ENCODE results near the gene FA2H. TPM values are rescaled to one million over a fixed set of nuclear protein-coding genes. Genes with fewer than 3 reads are reported as not detected.
"Not testable (repeated sequence)": the region's sequence is repeated elsewhere in the genome, so short reads cannot be mapped to it uniquely, and the experiment has no call there.

The FA2H gene
- total and polyA plus RNA-seq, 5 donors from 2014 or later, result 1.8 TPM; not detected in 4

DNA sequence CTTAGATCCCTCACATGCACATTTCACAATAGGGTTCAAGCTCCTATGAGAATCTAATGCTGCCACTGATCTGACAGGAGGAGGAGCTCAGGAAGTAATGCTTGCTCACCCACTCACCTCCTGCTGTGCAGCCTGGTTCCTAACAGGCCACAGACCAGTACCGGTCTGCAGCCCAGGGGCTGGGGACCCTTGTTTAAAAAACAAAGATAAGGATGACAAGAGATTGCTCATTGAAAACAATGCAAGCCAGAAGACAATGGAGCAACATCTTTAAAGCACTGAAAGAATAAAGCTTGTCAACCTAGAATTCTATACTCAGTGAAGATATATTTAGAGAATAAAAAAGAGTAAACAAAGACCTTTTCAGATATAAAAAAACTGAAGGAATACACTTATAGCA, 22.8 kb upstream of the FA2H start:
- peaks cover 41% of the 10 kb centered on the region for H3K27me3 Mint-ChIP-seq

GRCh38 chr16:74795104-74795503, 20.5 kb upstream of the FA2H start:
- Histone ChIP-seq H3K27me3 (ENCODE audit: control insufficient read depth, insufficient read depth, low read length) (peaks cover 13% of the 10 kb centered on the region), H3K4me3 (ENCODE audit: low read depth, low read length) (no peak overlapping the region), H3K9me3 (ENCODE audit: control insufficient read depth in 2 of 2, low read length in 2 of 2) (peaks cover 2 to 4% of the 10 kb centered on the region in 2 experiments), H3K36me3 (ENCODE audit: control insufficient read depth, insufficient read depth, low read length) (no peaks in the 10 kb centered on the region), H3K4me1 (ENCODE audit: control insufficient read depth, insufficient read depth, low read length, poor library complexity, severe bottlenecking) (no peaks in the 10 kb centered on the region), H3K27ac (ENCODE audit: insufficient read depth, low read length, poor library complexity, severe bottlenecking) (no peak overlapping the region)
- Mint-ChIP-seq H3K36me3 (no peaks in the 10 kb centered on the region), H3K27me3 (peaks cover 33% of the 10 kb centered on the region), H3K9me3 (peaks cover 0 to 4% (median 0%) of the 10 kb centered on the region in 7 donors), H3K4me3 (no peak overlapping the region), H3K4me1 (no peaks in the 10 kb centered on the region), H3K27ac (no peak overlapping the region)
- DNase-seq (no peak), ATAC-seq (ENCODE audit: low read depth in 2 of 2) (no peak)

More for the DNA sequence above, 22.8 kb upstream of the FA2H start:
- Mint-ChIP-seq H3K4me1 (no peaks in the 10 kb centered on the region), H3K36me3 (no peaks in the 10 kb centered on the region), H3K27ac (no peak overlapping the region), H3K4me3 (no peak overlapping the region), H3K9me3 (peaks cover 0 to 8% (median 2%) of the 10 kb centered on the region in 7 donors)
- peaks cover 13% of the 10 kb centered on the region for H3K27me3 ChIP-seq (ENCODE audit: control insufficient read depth, insufficient read depth, low read length)
- no peaks in the 10 kb centered on the region for H3K4me1 ChIP-seq (ENCODE audit: control insufficient read depth, insufficient read depth, low read length, poor library complexity, severe bottlenecking)
- H3K4me3 ChIP-seq (ENCODE audit: low read depth, low read length), result no peak overlapping the region
- H3K27ac ChIP-seq (ENCODE audit: insufficient read depth, low read length, poor library complexity, severe bottlenecking), result no peak overlapping the region
- ATAC-seq (ENCODE audit: low read depth in 2 of 2) (no peak), DNase-seq (no peak)
- peaks cover 3 to 4% of the 10 kb centered on the region in 2 experiments for H3K9me3 ChIP-seq (ENCODE audit: control insufficient read depth in 2 of 2, low read length in 2 of 2)
- no peaks in the 10 kb centered on the region for H3K36me3 ChIP-seq (ENCODE audit: control insufficient read depth, insufficient read depth, low read length)

DNA sequence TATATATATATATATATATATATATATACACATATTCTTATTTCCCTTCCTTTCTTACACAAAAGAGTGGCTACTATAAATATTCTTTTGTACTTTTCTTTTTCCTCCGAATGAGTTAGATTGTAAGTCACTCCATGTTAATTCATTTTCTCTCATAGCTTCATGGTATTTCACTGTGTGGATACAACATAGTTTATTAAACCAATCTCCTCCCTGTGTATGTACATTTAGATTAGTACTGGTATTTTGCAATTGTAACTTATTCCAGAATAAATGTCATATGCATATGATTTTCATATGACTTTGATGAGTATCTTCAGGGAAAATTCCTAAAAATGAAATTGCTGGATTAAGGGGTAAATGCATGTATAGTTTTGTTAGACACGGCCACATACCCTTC, 20.0 kb upstream of the FA2H start:
- DNase-seq, result no peak
- Mint-ChIP-seq H3K4me3 (no peak overlapping the region), H3K27ac (no peak overlapping the region), H3K36me3 (no peaks in the 10 kb centered on the region), H3K4me1 (no peaks in the 10 kb centered on the region), H3K9me3 (peaks cover 0 to 4% (median 0%) of the 10 kb centered on the region in 7 donors), H3K27me3 (peaks cover 33% of the 10 kb centered on the region)
- H3K27ac ChIP-seq (ENCODE audit: insufficient read depth, low read length, poor library complexity, severe bottlenecking), result no peak overlapping the region
- no peaks in the 10 kb centered on the region for H3K4me1 ChIP-seq (ENCODE audit: control insufficient read depth, insufficient read depth, low read length, poor library complexity, severe bottlenecking)
- H3K4me3 ChIP-seq (ENCODE audit: low read depth, low read length), result no peak overlapping the region
- peaks cover 13% of the 10 kb centered on the region for H3K27me3 ChIP-seq (ENCODE audit: control insufficient read depth, insufficient read depth, low read length)
- ATAC-seq (ENCODE audit: low read depth in 2 of 2), result no peak
- H3K9me3 ChIP-seq (ENCODE audit: control insufficient read depth in 2 of 2, low read length in 2 of 2), result peaks cover 2 to 4% of the 10 kb centered on the region in 2 experiments
- H3K36me3 ChIP-seq (ENCODE audit: control insufficient read depth, insufficient read depth, low read length), result no peaks in the 10 kb centered on the region

DNA sequence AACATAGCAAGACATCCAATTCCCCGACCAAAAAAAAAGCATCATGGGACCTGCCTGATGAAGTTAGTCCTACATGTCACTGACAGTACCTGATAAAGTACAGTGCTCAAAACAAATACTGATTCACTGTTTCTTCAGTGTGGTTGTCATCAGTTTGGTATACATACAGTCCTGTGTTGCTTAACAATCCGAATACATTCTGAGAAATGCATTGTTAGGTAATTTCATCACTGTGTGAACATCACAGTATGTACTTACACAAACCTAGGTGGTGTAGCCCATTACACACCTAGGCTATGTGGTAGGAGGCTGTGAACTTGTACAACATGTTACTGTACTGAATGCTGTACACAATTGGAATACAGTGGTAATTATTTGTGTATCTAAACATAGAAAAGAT, 19.0 kb upstream of the FA2H start:
- Histone ChIP-seq H3K4me1 (ENCODE audit: control insufficient read depth, insufficient read depth, low read length, poor library complexity, severe bottlenecking) (no peaks in the 10 kb centered on the region), H3K4me3 (ENCODE audit: low read depth, low read length) (no peak overlapping the region), H3K9me3 (ENCODE audit: control insufficient read depth in 2 of 2, low read length in 2 of 2) (peaks cover 2 to 4% of the 10 kb centered on the region in 2 experiments), H3K27ac (ENCODE audit: insufficient read depth, low read length, poor library complexity, severe bottlenecking) (no peak overlapping the region), H3K36me3 (ENCODE audit: control insufficient read depth, insufficient read depth, low read length) (no peaks in the 10 kb centered on the region), H3K27me3 (ENCODE audit: control insufficient read depth, insufficient read depth, low read length) (peaks cover 13% of the 10 kb centered on the region)
- Mint-ChIP-seq H3K4me3 (no peak overlapping the region), H3K9me3 (peaks cover 0 to 4% (median 0%) of the 10 kb centered on the region in 7 donors), H3K36me3 (no peaks in the 10 kb centered on the region), H3K27me3 (peaks cover 30% of the 10 kb centered on the region), H3K4me1 (no peaks in the 10 kb centered on the region), H3K27ac (no peak overlapping the region)
- ATAC-seq (ENCODE audit: low read depth in 2 of 2) (no peak), DNase-seq (no peak)

GRCh38 chr16:74792225-74792624, 17.6 kb upstream of the FA2H start:
- no peak overlapping the region for H3K4me3 Mint-ChIP-seq
- DNase-seq, result no peak
- no peak overlapping the region for H3K4me3 ChIP-seq (ENCODE audit: low read depth, low read length)
- H3K4me1 ChIP-seq (ENCODE audit: control insufficient read depth, insufficient read depth, low read length, poor library complexity, severe bottlenecking), result no peaks in the 10 kb centered on the region
- no peaks in the 10 kb centered on the region for H3K36me3 ChIP-seq (ENCODE audit: control insufficient read depth, insufficient read depth, low read length)
- H3K9me3 Mint-ChIP-seq, result peaks cover 0 to 4% (median 0%) of the 10 kb centered on the region in 7 donors
- H3K27me3 ChIP-seq (ENCODE audit: control insufficient read depth, insufficient read depth, low read length), result peaks cover 15% of the 10 kb centered on the region
- H3K9me3 ChIP-seq (ENCODE audit: control insufficient read depth in 2 of 2, low read length in 2 of 2), result peaks cover under 1 to 2% of the 10 kb centered on the region in 2 experiments
- H3K27ac Mint-ChIP-seq, result no peak overlapping the region
- H3K36me3 Mint-ChIP-seq, result no peaks in the 10 kb centered on the region
- peaks cover 29% of the 10 kb centered on the region for H3K27me3 Mint-ChIP-seq
- no peak overlapping the region for H3K27ac ChIP-seq (ENCODE audit: insufficient read depth, low read length, poor library complexity, severe bottlenecking)
- no peak for ATAC-seq (ENCODE audit: low read depth in 2 of 2)
- no peaks in the 10 kb centered on the region for H3K4me1 Mint-ChIP-seq

- not testable (repeated sequence) for H3K27ac ChIP-seq (ENCODE audit: insufficient read depth, low read length, poor library complexity, severe bottlenecking); H3K4me1 Mint-ChIP-seq; H3K4me1 ChIP-seq (ENCODE audit: control insufficient read depth, insufficient read depth, low read length, poor library complexity, severe bottlenecking); H3K4me3 ChIP-seq (ENCODE audit: low read depth, low read length); H3K9me3 ChIP-seq (ENCODE audit: control insufficient read depth in 2 of 2, low read length in 2 of 2); H3K27ac Mint-ChIP-seq; H3K4me3 Mint-ChIP-seq; H3K9me3 Mint-ChIP-seq; DNase-seq; ATAC-seq (ENCODE audit: low read depth in 2 of 2); H3K36me3 Mint-ChIP-seq; H3K36me3 ChIP-seq (ENCODE audit: control insufficient read depth, insufficient read depth, low read length)
- peaks cover 11% of the 10 kb centered on the region for H3K27me3 ChIP-seq (ENCODE audit: control insufficient read depth, insufficient read depth, low read length)
- peaks cover 31% of the 10 kb centered on the region for H3K27me3 Mint-ChIP-seq
Observed at GRCh38 chr16:74791749-74792148, 17.1 kb upstream of the FA2H start.

DNA sequence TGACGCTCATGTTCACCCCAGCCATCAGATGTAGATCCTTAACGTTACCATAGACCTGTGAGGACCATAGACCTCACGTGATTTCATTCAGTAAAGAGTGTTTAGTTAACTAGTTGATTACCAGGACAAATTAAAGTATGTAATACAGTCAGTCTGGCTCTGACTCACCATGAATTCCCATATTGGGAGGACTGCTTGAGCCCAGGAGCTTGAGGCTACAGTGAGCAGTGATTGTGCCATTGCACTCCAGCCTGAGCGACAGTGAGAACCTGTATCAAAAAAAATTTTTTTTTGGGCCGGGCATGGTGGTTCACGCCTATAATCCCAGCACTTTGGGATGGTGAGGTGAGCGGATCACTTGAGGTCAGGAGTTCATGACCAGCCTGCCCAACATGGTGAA, 13.5 kb upstream of the FA2H start:
- H3K27me3 Mint-ChIP-seq, result peaks cover 15% of the 10 kb centered on the region
- peaks cover 0 to 4% (median 0%) of the 10 kb centered on the region in 7 donors for H3K9me3 Mint-ChIP-seq
- ATAC-seq (ENCODE audit: low read depth in 2 of 2) (no peak), DNase-seq (no peak)
- no peak overlapping the region for H3K4me3 Mint-ChIP-seq
- H3K27me3 ChIP-seq (ENCODE audit: control insufficient read depth, insufficient read depth, low read length), result peaks cover 4% of the 10 kb centered on the region
- no peaks in the 10 kb centered on the region for H3K4me1 ChIP-seq (ENCODE audit: control insufficient read depth, insufficient read depth, low read length, poor library complexity, severe bottlenecking)
- no peaks in the 10 kb centered on the region for H3K36me3 Mint-ChIP-seq
- no peak overlapping the region for H3K4me3 ChIP-seq (ENCODE audit: low read depth, low read length)
- H3K27ac Mint-ChIP-seq, result no peak overlapping the region
- H3K4me1 Mint-ChIP-seq, result peaks cover 0 to 3% (median 0%) of the 10 kb centered on the region in 4 donors
- no peak overlapping the region for H3K27ac ChIP-seq (ENCODE audit: insufficient read depth, low read length, poor library complexity, severe bottlenecking)
- no peaks in the 10 kb centered on the region for H3K36me3 ChIP-seq (ENCODE audit: control insufficient read depth, insufficient read depth, low read length)
- peaks cover 0 to 2% of the 10 kb centered on the region in 2 experiments for H3K9me3 ChIP-seq (ENCODE audit: control insufficient read depth in 2 of 2, low read length in 2 of 2)

DNA sequence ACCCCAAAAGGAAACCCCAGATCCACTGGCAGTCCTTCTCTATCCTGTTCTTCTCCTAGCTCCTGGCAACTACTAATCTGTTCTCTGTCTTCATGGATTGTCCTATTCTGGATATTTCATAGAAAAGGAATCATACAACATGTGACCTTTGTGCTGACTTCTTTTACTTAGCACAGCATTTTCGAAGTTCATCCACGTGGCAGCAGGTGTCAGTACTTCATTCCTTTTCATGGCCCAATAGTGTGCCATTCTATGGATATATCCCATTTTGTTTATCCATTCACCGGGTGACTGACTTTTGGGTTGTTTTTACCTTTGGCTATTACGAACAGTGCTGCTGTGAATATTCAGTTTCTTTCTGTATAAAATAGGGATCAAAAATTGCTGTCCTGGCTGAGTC, 10.4 kb upstream of the FA2H start:
- Mint-ChIP-seq H3K27me3 (peaks cover 22% of the 10 kb centered on the region), H3K4me3 (no peak overlapping the region), H3K36me3 (no peaks in the 10 kb centered on the region), H3K4me1 (peaks cover 0 to 3% (median 0%) of the 10 kb centered on the region in 4 donors), H3K27ac (no peak overlapping the region), H3K9me3 (peaks cover 0 to 1% (median 0%) of the 10 kb centered on the region in 7 donors)
- ATAC-seq (ENCODE audit: low read depth in 2 of 2) (no peak), DNase-seq (no peak)
- Histone ChIP-seq H3K27ac (ENCODE audit: insufficient read depth, low read length, poor library complexity, severe bottlenecking) (no peak overlapping the region), H3K4me1 (ENCODE audit: control insufficient read depth, insufficient read depth, low read length, poor library complexity, severe bottlenecking) (no peaks in the 10 kb centered on the region), H3K36me3 (ENCODE audit: control insufficient read depth, insufficient read depth, low read length) (no peaks in the 10 kb centered on the region), H3K27me3 (ENCODE audit: control insufficient read depth, insufficient read depth, low read length) (peaks cover 4% of the 10 kb centered on the region), H3K9me3 (ENCODE audit: control insufficient read depth in 2 of 2, low read length in 2 of 2) (no peaks in the 10 kb centered on the region), H3K4me3 (ENCODE audit: low read depth, low read length) (no peak overlapping the region)
